GM19468 (cell line): ENCODE data around the gene C13orf42.

Source experiments
- ATAC-seq: cut with Tn5 transposase; IDR thresholded peaks from one replicate; pipeline ENCODE4 v1.9.1; 2021; ENCODE audit warnings: mild to moderate bottlenecking, moderate library complexity, moderate number of reproducible peaks; ENCODE audit not compliant: unreplicated experiment; ENCODE audit errors: extremely low read depth

Gene C13orf42

DNA sequence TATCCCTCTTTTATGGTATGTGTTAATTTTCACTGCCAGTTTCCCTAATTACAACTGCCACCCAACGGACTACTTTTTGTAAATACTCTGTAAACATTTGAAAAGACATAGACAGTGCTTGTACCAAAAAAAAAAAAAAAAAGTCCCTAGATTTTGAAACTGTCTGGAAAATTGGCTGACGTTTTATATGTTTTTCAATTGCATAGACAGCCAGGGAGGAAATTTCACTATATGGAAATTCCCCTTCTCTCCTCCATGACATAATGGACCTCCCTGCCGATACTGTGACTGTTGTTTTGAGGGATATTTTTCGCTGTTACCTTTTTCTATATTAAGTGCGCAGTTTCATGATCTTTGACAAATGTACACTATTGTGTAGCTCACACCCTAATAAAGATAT is 43.4 kb downstream of the C13orf42 start:
- ATAC-seq, result no peak

DNA sequence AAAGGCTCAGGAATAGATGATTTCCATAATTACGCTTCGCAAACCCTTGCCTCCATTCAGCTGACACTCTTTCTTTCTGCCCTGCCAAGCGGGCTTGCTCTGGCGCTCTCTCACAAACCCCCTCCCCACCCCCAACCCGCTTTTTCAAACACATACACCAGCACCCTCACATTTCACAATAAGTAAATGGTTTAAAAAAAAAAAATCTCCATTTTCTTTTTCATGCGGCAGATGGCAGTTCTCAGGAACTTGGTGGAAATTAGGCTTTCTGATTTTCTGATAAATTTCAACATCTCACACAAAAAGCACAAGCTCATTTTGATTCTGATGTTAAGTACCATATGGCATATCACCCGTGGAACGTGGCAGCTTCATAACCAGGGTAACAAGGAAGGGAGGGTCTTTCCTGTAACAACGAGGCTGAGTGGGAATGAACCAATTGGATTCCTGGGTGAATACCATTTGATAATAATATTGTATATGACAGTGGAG is 43.8 kb downstream of the C13orf42 start:
- ATAC-seq, result no peak

DNA sequence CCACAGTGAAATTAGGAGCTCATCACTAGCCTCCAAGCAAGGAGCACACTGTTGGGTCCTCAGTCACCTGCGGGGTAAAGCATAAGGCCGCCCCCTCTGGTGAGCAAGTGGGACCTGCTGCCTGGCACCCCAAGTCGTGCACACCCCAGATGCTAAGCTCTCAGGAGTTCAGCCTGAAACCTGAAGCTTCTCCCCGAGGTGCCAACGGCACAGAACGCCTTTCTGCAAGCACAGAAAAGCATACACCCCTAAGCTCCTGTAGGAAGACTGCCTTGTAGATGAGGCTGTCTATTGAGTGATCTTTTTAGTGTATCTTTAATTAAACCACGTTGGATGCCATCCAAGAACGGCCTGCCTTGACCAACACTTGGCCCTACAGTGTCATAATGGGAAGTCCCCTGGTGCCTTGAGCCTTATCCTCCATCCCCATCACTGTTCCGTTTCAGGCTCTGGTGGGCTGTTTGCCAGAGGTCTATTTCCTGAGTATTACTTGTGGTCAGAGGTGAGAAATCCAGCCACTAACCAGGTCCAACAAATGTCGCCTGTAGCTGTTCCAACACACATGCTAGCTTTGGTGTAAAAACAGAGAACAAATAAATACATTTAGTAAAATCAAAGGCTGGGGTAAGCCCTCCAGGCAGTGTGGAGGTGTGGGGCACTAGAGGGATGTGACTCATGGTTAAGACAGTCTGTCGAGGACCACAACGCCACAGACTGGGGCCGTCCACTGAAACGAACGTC is 44.8 kb downstream of the C13orf42 start:
- no peak for ATAC-seq

DNA sequence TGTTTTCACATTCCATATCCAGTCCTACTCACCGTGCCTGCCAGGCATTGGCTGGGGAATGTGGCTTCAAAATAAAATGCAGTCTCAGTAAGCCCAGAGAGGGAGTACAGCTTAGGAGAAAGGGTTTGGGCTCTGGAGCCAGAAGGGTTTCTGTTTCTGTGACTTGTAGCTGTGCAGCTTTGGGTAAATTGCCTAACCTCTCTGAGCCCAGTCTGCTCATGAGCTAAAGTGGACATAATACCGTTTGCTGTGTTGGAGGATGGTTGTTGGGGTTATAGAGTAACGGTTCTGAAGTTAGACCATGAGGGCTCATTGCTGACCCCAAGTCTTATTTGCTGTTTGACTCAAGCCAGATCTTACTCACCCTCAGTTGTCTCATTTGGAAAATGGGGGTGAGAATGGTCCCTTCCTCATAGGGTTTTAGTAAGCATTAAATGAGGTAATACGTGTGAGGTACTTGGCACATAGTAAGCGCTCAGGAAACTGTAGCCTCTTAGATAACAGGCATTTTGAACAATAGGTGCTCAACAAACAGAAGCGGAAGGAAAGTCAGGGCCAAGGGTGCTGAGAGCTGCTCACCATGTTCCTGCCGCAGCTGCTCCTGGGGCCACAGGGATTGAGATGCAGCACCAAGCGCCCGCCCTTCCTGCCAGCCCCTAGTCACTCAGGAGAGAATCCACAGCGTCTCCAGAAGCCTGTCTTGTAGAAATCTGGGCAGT is 45.5 kb downstream of the C13orf42 start:
- no peak for ATAC-seq

DNA sequence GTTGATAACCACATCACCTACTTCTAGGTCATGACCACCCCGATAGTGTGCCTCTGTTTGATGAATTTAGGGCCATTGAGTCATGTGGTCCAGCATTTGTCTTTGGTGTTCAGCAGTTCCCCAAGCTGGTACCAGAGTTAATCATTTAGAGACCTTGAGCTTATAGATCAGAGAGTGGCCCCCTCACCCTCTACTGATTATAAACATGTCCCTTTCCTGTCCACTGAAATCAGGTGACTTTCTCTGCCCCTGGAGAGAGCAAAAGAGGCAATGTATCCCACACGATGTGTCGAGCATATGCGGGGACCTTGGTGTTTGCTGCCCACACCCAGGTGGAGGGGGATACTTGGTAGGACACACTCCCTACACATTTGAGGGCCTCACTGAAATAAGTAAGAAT is 46.3 kb downstream of the C13orf42 start:
- no peak for ATAC-seq

DNA sequence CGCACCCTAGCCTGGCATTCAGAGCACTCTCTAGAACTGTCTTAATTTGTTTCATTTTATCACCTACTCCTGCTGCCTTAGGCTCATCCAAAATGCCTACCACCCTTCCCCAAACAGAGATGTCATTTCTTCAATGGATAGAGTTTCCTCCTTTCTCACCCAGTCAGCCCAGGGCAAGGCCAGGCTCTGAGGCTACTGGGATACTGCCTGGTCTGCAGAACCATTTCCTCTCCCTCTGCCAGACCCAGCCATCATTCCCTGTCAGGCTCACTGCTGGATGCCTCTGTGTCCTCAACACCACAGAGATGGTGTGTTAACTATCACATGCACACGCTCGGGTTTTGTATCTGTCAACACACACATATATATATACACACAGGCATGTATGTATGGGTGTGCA is 47.2 kb downstream of the C13orf42 start:
- ATAC-seq, result no peak

DNA sequence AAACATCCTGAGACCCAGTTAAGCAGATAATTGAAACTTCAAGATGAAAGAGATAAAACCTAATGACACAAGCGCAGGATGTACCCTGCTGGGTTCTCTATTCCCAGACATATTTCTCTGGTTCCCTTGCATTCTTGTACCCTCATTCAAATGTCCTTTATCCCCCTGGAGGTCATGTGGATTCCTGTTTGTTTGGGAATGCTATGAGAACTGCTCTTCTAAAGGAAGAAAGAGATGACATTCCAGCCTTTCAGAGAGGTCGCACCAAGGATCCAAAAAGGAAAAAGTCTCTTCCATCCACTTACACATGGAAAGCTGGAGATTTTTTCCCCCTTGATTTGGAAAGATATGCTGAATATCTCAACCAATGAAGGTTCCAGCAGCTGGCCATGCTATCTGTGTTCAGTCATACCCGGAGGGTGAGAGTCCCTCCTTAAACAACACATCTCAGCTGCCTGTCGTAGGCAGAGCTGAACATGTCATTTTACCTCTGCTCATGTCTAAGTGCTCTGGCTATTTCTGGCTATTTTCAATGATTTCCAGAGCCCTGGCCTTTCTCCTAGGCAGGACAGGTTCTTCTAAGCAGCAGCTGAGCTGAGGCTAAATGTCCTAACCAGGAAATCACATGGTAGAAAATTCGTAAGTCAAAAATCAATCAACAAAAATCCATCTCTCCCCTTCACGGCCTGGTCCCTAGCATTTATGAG is 52.5 kb downstream of the C13orf42 start:
- no peak for ATAC-seq

DNA sequence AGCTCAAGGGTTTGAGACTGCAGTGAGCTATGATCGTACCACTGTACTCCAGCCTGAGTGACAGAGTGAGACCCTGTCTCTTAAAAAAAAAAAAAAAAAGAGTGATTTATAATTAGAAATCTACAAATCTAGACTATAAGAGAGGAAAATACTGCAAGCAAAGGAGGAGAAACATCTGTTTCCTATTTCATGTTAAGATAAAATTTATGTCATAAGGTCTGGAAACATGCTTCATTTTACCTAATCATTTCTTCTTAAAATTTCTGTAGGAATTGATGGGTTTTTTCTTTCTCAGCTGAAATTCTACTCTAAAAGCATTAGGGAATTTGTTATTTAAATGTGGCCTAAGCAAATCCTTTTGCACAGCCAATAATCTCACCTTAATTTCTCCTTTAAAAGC is 53.2 kb downstream of the C13orf42 start:
- no peak for ATAC-seq

DNA sequence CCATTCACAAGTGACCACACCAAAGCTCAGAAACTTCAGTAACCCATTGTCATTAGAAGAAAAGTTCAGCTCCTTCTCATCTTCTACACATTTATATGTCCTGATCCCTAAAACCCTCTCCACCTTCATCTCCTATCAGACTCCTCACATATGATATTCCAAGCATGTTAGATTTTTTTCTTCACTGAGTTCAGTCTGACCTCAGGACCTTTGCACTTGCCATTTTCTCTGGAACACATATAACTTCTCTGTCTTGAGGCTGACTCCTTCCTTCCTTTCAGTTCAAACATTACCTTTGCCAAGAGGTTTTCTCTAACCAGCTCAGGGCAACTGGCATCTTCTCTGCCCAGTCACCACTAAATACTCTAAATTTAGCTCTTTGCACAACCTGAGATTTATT is 54.1 kb downstream of the C13orf42 start:
- ATAC-seq, result no peak

DNA sequence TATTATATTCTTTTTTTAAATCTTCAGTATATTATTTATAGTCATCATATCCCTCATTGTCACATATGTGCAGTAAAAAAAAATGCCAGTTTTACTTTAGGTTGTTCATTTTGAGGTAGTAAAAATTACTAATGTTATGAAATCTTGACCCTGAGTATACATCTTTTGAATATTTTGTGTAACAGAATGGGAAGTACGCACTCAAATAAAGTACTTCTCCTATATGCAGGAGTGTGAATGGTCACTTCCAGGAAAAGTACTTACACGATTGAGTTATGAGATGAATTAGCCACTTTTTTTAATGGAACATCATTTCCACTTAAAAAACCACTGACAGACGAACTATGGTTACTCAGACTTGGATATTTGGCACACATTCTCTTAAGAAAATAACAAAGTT is 58.5 kb downstream of the C13orf42 start:
- ATAC-seq, result no peak

DNA sequence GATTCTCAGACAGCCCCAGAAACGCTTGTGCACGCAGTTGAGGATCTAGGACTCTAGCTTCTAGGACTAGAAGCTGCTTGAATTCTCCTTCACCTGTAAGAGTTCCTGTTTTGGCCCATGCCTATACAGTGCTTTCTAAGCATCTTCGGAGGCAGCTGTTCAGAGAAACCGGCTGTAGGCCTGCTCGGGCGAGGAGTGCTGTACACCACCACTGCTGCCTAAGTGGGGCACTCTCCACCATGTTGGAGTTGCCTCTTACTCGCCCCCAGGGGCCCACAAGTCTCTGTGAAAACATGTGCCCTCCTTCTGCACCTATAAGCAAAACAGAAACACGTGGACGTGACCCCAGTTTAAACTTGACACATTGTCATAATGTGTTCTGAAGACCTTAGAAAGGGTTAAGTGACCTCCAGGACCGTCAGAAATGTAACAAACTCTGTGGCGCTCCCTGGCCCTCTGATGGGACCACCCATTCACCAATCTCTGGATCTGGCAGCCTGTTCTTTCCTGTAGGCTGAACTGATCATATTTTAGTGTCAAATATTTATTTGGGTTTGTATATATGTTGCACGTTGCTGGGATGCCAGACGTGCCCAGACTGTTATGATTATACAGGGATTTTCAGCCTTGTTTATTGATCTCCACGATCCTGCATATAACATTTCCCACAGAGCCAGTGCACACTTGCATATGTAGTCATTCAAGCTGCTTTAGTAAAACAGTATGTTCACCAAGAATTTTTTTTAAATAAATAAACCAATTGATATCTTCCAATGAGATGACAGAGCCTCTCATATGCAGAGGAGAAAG is 60.8 kb downstream of the C13orf42 start:
- no peak for ATAC-seq

DNA sequence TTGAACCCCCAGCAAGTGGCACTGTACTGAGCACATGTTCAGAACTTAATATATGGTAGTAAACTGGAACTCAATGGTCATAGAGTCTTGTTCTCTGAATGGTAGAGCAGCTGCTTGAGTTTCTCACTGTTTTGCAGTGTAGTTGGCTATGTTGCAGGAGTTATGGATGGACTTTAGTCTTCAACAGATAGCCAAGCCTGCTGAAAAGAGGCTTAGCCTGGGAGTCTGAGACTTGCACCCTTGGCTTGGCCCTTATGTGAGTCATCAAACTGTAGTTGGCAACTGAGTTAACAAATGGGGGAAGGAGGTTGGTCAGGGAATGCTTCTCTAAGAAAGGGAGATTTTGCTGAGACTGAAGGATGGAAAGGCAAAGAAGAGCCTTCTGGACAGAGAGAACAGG is 62.5 kb downstream of the C13orf42 start:
- no peak for ATAC-seq

DNA sequence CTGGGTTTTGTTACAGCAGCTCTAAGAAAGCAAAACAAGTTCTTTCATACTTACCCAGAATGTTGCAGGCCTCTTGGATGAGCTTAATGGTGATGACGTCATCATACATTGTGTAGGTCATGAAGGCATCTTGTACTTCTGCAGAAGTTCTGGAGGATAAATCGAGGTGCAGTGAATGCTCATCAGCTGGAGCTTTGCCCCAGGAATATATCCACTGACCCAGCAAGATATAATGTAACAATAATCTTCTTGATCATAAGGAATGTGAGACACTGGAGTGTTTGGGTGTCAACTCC is 63.0 kb downstream of the C13orf42 start:
- ATAC-seq, result no peak

DNA sequence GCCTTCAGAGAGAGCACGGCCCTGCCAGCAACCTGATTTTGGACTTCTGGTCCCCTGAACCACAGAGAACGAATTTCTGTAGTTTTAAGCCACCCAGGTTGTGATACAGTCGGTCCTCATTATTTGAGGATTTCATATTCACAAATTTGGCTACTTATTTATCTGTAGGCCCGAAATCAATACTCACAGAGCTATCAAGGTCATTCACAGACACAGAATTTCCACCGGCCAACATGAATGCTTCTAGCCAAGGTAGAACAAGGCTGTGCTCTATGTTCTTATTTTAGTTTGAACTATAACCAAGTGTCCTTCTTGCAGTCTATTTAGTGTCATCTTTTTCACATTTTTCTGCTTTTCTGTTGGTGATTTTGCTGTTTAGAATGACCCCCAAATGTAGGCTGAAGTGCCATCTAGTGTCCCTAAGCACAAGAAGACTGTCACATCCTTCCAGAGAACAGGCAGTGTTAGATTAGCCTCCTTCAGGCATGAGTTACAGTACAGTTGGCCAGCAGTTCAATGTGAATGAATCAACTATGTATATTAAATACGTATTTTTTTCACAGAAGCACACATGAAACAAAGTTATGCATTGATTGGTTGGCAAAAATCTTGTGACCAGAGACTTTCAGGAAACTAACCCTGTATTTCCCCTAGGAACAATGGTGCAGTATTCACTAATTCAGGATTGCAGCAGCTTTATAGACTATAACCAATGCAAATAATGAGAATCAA is 63.5 kb downstream of the C13orf42 start:
- no peak for ATAC-seq

DNA sequence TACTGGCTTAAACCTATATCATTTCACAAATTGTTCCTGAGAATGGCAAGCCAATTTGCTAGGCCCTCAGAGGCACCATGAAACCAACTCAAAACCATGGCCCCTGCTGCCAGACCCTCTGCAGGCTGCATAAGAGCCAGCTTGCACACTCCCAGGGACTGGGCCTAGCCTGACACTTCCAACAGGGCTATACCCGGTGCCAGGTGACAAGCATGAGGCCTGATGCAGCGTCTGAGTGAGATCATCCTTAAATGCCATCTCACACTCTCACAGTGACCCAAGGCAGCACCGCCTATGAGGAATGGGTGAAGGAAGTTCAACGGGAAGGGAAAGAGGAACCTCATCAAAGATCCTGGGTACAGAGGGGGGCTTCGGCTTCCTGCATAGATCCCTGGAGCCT is 65.6 kb downstream of the C13orf42 start:
- ATAC-seq, result no peak

DNA sequence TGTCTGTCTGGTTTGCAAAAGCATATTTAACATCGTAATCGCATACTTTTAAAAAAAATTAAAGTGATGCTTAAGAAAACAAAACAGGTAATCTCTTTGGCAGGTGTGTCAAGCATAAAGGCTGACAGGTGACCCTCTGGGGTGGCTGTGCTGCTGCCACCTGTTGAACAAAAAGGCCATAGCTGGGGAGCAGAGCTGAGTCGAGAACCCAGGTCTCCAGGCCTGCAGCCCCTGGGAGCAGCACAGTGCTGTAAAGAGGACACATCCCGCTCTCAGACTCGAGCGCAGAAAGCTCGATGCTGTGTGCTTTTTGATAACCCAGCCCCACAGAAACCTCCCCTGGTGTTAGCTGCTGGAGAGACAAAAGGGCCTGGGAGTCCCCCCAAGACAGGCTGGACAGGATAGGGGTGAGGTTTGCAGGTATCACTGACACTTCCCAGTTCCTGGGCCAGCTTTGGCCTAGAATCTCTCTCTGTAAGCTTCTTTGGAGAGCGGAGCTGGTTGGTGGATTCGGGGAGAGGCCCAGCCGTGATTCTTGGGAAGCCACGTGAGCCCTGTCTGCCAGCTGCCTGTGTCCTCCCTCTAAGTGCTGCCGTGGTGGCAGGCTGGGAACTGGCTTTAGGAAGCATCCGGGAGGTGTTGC is 66.9 kb downstream of the C13orf42 start:
- no peak for ATAC-seq

DNA sequence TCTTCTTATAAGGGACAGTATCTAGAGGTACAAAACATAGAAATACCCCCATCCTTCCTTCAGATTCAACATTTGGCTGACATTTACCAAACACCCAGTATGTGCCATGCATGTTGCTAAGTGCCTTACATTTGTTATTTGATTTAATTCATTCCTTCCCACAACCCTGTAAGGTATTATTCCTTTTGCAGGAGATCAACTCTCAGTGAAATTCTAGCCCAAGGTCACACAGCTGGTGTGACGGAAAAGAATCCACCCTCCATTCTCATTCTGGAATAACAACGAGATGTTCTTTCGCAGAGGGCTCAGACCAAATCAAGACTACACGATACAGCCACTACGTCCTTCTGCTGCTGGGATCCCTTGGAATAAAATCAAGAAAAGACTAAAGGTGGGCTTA is 67.8 kb downstream of the C13orf42 start:
- no peak for ATAC-seq

DNA sequence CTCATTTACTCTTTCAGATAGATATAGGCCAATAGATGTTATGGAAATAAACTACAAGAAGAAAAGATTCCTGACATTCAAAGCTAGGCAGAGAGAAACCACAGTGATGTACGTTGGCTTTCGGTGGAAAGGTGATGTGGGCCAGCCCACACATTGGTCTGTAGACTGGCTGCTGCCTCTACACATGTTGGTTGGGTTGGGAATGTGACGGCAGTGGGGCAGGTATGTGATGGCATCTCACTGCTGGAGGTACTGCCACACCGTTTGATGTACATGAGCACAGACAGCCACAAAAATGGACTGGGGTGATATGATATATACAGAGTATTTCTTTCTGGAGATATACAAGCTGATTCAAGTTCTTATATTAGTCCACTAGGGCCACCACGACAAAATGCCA is 69.4 kb downstream of the C13orf42 start:
- no peak for ATAC-seq

DNA sequence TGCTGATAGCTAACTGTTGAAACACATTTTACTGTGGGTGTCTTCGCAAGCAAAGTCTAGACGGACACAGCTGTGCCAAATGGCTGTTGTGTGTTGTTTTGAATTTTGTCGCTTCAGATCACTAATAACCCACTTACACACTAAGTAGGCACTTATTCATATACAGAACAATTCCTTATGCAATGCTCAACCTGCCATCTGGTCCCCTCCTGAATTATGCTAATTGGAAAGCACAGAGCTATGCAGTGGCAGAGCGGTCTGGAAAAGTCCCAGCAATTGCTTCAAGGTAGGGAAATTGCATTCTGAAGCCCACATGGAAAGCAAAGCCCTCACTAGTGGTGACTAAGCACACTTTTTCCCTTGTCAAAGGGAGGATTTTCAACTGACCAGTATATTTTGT is 69.9 kb downstream of the C13orf42 start:
- ATAC-seq, result no peak
